CD1c-positive myeloid dendritic cell (primary cell): ENCODE measurements around the gene BGN.

Experiments
- DNase-seq: peaks from one replicate; pipeline ENCODE4 v3.0.0-alpha.2; 2016; ENCODE audit errors: extremely low spot score

BGN gene

DNA sequence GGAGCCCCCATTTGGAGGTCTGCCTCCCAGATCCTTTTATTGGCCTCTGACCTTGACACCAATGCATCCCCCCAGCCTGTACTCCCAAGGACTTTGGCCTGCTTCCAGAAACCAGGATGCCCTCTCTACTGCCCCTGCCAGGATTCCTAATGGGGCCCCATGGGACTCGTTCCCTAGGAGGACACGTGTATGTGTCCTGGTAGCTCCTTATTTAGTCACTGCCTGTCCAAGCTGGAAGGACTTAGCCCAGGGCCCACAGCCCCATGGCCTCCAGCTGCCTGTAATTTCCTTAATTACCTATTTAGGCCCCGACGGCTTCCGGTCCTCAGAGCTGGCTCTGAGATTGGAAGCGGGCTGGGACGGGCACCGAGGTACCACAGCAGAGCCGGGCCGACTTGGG lies 32.0 kb downstream of the BGN start:
- no peak for DNase-seq

DNA sequence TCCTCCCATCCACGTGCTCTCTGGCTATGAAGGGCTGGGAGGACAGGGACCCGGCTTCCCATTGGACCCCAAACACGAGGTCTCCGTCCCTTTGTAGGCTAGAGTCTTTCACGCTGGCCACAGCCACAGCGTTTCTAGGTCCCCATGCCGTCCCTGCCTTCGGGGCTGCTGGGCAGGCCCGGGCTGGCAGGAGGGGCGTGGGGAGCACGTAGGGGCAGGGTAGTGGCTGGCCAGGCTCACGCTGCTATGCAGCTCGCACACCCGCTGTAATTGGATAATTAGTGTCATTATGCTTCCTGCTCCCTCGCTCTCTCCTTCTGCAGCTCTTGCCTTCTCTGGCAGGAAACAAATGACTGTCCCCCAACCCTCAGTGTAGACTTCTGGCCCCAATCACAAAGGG lies 32.4 kb downstream of the BGN start:
- no peak for DNase-seq

GRCh38 chrX:153530411-153531129 lies 35.8 kb downstream of the BGN start:
- DNase-seq, result no peak

DNA sequence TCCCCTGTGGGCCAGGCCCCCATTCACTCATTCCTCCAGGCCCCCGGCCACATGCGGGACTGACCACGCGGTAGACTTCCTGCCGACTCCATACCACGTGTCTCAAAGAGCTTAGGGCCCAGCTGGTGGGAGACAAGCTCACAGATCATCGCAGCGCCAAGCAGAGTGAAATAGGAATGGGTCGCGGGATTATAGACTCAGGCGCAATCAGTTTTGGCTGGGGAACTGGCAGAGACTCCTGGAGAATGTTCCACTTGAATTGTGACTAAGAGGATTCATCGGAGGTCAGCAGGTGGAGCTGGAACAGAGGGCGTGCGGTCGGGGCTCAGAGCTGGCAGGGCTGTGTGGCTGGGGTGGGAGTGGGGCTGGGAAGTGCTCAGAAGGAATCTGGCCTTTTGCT lies 38.3 kb downstream of the BGN start:
- DNase-seq, result no peak

DNA sequence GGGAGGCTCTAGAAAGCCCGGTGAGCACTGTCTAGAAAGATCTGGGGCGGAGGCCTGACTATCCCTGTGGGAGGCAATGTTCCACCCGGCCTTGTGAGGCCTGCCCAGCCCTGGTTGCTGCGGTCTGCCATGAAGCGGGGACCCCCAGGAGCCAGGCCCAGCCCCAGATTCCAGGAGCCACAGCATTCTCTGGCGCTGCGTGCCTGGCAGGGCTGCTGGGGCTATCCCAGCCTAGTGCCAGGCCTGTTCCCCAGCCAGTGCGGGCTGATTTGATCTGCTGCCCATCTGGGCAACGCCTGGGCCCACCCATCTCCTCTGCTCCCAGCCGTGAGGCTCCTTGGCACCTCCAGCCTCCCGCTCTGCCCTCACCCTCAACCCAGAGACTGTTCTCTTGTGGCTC lies 42.3 kb downstream of the BGN start:
- DNase-seq, result no peak

GRCh38 chrX:153537526-153538295 lies 42.9 kb downstream of the BGN start:
- no peak for DNase-seq

DNA sequence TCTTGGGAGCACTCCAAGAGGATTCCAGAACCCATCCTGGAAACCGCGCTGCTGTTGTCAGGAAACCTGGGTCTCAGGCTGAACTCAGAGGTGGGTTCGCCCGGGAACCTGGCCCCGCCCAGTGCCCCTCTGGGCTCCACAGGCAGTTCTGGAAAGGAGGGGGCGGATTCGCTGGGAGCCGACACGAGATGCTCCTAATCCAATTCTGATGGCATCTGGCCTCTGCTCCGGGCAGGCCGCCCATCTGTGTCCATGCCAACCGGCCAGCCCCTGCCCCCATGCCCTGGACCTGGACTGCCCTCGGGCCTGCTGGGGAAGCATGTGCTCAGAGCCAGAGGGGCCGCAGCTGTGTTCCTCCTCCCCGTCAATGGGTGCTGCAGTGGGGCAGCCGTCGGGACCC lies 43.6 kb downstream of the BGN start:
- no peak for DNase-seq

- DNase-seq, result peak; percentile 65
These were observed 44.6 kb downstream of the BGN start for GRCh38 chrX:153539171-153539978.

DNA sequence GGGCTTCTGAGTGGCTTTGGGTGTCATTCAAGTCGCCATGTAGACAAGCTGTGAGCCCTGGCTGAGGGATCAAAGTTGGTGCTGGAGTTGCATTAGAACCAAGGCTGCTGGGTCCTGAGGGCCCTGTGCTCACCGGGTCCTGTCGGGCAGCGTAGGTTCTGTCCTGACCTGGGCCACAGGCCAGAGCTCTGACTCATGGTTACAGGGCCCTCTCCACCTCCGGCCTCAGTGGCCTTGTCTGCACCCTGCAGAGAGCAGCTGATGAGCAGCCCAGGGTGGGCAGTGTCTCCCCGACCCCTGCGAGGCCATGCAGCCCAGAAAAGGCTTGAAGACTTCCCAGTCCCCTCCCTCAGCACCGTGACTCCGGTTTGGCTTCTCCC lies 45.2 kb downstream of the BGN start:
- DNase-seq, result no peak

GRCh38 chrX:153544727-153545126 lies 49.9 kb downstream of the BGN start:
- no peak for DNase-seq

- DNase-seq, result no peak
These were observed 51.6 kb downstream of the BGN start for GRCh38 chrX:153546386-153546785.

- DNase-seq, result no peak
These were observed 52.4 kb downstream of the BGN start for GRCh38 chrX:153547195-153547594.

DNA sequence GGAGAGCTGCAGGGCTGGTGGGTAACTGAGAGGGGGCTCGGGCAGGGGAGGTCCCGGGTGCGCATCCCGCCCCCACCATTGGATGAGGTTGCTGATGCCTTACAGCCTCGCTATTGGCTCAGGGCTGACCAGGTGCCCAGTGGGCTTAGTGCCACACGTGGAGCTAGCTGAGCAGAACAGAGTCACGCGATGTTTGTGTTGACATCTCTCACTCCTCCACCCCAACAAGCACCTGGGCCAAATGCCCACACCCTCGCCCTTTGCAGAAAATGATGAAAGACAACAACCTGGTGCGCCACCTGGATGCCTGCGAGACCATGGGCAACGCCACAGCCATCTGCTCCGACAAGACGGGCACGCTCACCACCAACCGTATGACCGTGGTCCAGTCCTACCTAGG lies 54.5 kb downstream of the BGN start:
- DNase-seq, result no peak

DNA sequence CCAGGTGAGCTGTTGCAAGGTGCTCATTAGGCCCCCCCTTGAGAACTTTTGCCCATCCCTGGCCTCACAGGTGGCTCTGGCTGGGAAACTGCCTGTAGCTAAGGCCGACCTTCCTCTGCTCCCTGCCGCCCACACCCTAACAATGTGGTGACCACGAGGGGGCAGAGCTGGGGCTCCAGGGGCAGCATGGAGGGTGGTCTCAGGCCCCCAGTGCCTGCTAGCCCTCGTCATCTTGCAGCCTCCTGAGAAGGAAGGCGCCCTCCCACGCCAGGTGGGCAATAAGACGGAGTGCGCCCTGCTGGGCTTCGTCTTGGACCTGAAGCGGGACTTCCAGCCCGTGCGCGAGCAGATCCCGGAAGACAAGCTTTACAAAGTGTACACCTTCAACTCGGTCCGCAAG lies 55.0 kb downstream of the BGN start:
- DNase-seq, result no peak

DNA sequence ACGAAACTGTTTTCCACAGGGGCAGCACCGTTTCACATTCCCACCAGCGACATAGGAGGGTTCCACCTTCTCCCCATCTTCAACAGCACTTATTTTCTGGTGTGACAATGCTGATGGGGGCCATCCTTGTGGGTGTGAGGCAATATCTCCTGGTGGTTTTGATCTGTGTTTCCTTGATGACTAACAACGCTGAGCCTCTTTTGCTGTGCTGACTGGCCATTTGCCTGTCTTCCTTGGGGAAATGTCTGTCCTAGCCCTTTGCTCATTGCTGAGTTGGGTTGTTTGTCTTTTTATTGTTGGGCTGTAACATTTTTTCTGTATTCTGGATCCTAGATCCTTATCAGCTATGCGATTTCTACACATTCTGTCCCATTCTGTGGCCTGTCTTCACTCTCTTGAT lies 56.4 kb downstream of the BGN start:
- DNase-seq, result no peak

- peak; percentile 76 for DNase-seq
These were observed 59.9 kb downstream of the BGN start for GRCh38 chrX:153554519-153555167.

- no peak for DNase-seq
These were observed 62.0 kb downstream of the BGN start for GRCh38 chrX:153556767-153557166.

- no peak for DNase-seq
These were observed 63.0 kb downstream of the BGN start for GRCh38 chrX:153557618-153558355.
